H4 (cell line): ENCODE measurements around the gene NTF3. TPM values are rescaled to one million over a fixed set of nuclear protein-coding genes. Genes with fewer than 3 reads are reported as not detected.
"Not testable (repeated sequence)": the region's sequence is repeated elsewhere in the genome, so short reads cannot be mapped to it uniquely, and the experiment has no call there.

Experiments
- DNase-seq: peaks from one replicate; pipeline ENCODE4 v3.0.0-alpha.2; 2015; ENCODE audit warnings: low spot score
- total RNA-seq: library from RNA; depleted of rRNA; stranded (reverse); fragments of >200 nt; shearing (Covaris generic); gene quantifications from 2 replicates; pipeline ENCODE4 v1.2.3, GENCODE V29; 2014

Gene NTF3
- total RNA-seq, 1 experiment from 2014 or later = 4.1 TPM

DNA sequence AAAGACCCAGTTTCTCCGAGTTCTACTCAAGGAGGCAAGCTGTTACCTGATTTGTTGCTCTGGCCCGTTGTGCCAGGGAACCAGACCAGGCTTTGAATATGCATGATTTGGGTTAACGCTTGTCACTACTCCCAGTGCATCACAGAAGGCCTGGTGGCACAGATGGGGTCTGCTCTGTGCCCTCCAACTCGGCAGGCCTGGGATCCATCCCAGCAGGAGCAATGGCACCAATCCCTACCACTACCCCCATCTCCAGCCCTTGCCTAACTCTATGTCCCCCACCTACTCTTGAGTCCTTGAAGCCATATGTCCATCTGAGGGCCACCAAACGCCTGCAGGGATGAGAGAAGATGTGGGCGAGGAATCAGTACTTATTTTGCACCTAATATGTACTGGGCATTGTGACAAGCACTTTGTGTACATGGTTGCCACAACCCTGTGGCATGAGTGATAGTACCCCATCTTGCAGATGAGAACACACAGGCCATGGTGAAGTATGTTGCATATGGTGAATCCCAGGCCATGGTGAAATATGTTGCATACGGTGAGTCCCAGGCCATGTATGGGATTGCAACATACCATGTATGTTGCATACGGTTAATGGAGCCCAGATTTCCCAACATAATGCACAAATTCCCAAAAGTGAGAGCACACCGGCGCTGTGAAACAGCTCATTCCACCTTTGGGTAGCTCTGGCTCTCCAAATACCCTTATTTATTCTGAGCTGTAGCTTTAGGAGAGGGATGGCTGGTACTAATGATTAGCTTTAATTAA lies 102.7 kb downstream of the NTF3 start:
- DNase-seq = no peak

DNA sequence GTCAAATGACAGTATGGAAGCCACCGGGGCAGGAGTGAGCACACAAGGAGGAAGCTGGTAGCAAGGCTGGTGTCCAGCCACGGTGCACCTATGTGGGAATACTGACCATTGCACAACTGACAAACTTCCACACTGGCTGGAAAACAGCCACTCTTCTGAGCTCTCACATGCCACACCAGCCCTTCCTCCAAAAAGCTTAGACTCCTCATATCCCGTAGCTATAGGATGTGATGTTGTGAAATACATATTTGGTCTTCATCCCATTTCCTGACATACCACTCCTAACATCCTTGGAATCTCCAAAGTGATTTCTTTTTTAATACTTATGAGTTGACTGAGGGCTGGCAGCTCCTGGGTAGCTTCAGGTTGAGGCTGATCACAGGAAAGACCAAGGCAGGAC lies 103.6 kb downstream of the NTF3 start:
- no peak for DNase-seq

DNA sequence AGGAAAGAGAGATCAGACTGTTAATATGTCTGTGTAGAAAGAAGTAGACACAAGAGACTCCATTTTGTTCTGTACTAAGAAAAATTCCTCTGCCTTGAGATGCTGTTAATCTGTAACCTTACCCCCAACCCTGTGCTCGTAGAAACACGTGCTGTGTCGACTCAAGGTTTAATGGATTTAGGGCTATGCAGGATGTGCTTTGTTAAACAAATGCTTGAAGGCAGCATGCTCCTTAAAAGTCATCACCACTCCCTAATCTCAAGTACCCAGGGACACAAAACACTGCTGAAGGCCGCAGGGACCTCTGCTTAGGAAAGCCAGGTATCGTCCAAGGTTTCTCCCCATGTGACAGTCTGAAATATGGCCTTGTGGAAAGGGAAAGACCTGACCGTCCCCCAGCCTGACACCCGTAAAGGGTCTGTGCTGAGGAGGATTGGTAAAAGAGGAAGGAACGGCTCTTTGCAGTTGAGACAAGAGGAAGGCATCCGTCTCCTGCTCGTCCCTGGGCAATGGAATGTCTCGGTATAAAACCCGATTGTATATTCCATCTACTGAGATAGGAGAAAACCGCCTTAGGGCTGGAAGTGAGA lies 105.2 kb downstream of the NTF3 start:
- not testable (repeated sequence) for DNase-seq

DNA sequence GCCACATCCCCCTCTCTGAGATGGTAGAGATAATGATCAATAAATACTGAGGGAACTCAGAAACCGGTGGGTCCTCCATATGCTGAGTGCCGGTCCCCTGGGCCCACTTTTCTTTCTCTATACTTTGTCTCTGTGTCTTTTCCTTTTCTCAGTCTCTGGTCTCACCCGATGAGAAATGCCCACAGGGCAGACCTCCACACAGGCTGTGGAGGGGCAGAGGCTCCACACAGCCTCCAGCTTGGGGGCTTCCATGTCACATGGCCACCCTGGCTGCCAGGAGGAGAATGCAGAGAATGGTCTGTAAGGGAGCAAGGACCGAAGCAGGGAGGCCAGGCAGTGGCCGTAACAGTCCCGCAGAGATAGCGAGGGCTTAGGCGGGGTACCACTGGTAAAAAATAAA lies 105.9 kb downstream of the NTF3 start:
- no peak for DNase-seq
